Stimulated activated naive CD8-positive, alpha-beta T cell treated with anti-CD3 and anti-CD28 coated beads, Interleukin-15, Interleukin-2, amounts not matched to agents 100 ng/mL and 50 ng/mL, for 24 hours (primary cell): ENCODE data around the gene ATG4B.
"Not testable (repeated sequence)": the region's sequence is repeated elsewhere in the genome, so short reads cannot be mapped to it uniquely, and the experiment has no call there.

Experiments used
- H3K27ac Mint-ChIP-seq: one replicate; pipeline ENCODE4 v1.8.0; 2021; ENCODE audit warnings: mild to moderate bottlenecking, mixed read lengths
- H3K27me3 Mint-ChIP-seq: one replicate; pipeline ENCODE4 v1.8.0; 2021; ENCODE audit warnings: mixed read lengths
- H3K36me3 Mint-ChIP-seq: one replicate; pipeline ENCODE4 v1.8.0; 2021; ENCODE audit warnings: low read depth, mixed read lengths
- H3K4me1 Mint-ChIP-seq: one replicate; pipeline ENCODE4 v1.8.0; 2021; ENCODE audit warnings: low read depth, mixed read lengths
- H3K4me3 Mint-ChIP-seq: one replicate; pipeline ENCODE4 v1.8.0; 2021; ENCODE audit warnings: mild to moderate bottlenecking, mixed read lengths
- H3K9me3 Mint-ChIP-seq: one replicate; pipeline ENCODE4 v1.8.0; 2021; ENCODE audit warnings: mixed read lengths

Gene ATG4B

DNA sequence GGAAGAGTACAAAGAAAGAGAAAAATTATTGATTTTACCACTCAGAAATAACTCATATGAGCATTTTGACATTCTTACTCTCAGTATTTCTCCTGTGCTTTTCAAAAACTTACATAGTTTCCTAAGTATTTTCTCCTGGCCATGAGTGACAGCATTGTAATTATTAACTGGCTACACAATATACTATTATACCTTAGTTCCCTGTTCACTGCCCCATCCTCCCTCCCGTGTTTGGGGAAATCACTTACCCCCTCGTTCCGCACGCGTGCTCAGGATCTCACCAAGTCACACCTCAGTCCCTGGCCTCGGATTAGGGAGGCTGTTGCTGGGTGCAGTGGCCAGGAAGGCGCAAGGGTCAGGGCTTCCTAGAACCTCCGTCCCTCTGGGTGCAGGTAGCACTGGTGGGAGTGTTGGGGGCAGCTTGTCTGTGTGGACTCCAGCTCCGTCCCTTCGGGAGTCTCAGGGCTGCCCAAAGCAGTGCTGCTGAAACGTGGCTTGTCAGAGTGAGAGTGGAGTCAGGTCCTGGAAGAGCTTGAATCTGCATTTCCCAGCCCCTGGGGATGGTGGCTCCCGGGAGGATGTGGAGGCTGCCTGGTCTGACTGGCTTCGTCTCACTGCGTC, 23.2 kb downstream of the ATG4B start:
- peaks cover 11% of the 10 kb centered on the region for H3K4me1 Mint-ChIP-seq
- H3K36me3 Mint-ChIP-seq, result peaks cover 49% of the 10 kb centered on the region

DNA sequence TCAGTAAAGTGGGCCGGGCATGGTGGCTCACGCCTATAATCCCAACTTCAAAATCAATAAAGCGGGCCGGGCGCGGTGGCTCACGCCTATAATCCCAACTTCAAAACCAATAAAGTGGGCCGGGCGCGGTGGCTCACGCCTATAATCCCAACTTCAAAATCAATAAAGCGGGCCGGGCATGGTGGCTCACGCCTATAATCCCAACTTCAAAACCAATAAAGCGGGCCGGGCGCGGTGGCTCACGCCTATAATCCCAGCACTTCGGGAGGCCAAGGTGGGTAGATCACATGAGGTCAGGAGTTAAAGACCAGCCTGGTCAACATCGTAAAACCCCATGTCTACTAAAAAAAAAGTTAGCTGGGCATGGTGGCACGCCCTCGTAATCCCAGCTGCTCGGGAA, 25.2 kb downstream of the ATG4B start:
- H3K27me3 Mint-ChIP-seq, H3K4me3 Mint-ChIP-seq, H3K9me3 Mint-ChIP-seq, H3K27ac Mint-ChIP-seq: not testable (repeated sequence)
- Mint-ChIP-seq H3K4me1 (peaks cover 13% of the 10 kb centered on the region), H3K36me3 (peaks cover 44% of the 10 kb centered on the region)

More for the DNA sequence above, 23.2 kb downstream of the ATG4B start:
- no peak overlapping the region for H3K4me3 Mint-ChIP-seq
- no peaks in the 10 kb centered on the region for H3K9me3 Mint-ChIP-seq
- H3K27ac Mint-ChIP-seq, result no peak overlapping the region
- H3K27me3 Mint-ChIP-seq, result no peaks in the 10 kb centered on the region

DNA sequence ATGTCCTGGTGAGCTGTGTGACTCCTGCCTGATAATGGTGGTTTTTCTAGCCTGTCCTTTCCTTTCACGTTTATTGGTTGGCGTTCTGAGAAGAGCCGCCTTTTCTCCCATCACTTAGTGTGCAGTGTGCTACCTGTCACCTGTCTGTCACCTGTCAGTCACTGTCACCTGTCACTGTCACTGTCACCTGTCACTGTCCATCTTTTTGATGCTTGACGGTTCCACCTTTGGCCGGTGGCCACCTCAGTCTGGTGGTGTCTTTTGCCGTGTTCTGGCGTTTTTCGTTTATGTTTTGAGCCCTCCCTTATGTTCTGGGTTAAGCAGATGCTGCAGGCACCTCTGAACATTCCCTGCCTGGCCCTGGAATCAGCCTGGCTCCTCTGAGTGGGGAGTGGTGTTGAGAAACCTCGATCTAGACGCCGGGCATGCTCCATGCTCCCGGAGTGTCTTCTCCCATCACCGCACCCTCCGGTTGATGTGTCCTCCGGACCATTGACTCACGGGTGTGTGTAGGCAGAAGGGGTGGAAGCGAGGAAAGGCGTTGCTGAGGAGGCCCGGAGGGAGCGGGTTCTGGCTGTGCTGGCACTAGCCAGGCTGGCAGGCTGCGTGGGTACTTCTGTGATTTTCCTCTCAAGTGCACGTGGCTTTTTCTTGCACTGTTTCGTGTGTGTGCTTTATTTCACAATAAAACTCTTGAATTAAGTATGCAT, 28.4 kb downstream of the ATG4B start:
- no peaks in the 10 kb centered on the region for H3K27me3 Mint-ChIP-seq
- H3K27ac Mint-ChIP-seq, result no peak overlapping the region
- H3K4me3 Mint-ChIP-seq, result no peak overlapping the region
- peaks cover 32% of the 10 kb centered on the region for H3K36me3 Mint-ChIP-seq
- no peaks in the 10 kb centered on the region for H3K9me3 Mint-ChIP-seq
- peaks cover 13% of the 10 kb centered on the region for H3K4me1 Mint-ChIP-seq

DNA sequence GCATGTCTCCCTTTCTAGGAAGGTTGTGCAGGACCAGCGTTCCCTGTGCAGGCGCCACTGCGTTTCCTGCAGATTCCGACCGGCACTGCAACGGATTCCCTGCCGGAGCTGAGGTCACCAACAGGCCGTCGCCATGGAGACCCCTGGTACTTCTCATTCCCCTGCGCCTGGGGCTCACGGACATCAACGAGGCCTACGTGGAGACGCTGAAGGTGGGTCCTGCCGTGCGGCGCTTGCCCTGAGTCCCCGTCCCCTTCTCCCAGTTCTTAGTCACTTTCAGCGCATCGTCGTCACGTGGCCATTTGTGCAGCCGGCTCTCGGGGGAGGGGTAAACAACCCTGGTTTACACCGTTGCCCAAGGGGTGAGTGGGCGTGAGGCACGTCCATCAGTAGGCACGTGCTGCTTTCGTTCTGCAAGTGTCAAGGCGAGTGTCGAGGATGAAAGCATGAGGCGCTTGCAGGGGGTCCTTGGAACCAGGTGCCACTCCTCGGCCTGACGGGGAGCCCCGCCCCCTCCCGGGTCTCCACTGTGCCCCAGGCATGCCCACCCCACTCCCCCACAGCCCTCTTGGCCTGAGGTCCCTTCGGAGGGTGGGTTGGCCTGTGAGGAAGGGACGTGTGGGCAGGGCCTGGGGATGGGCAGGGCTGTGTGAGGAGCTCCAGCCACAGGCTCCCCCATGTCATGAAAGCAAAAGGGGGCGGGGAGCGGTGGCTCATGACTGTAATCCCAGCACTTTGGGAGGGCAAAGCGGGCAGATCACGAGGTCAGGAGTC, 29.3 kb downstream of the ATG4B start:
- Mint-ChIP-seq H3K27me3 (no peaks in the 10 kb centered on the region), H3K27ac (no peak overlapping the region), H3K36me3 (peaks cover 29% of the 10 kb centered on the region), H3K4me3 (no peak overlapping the region), H3K4me1 (peaks cover 13% of the 10 kb centered on the region), H3K9me3 (no peaks in the 10 kb centered on the region)

DNA sequence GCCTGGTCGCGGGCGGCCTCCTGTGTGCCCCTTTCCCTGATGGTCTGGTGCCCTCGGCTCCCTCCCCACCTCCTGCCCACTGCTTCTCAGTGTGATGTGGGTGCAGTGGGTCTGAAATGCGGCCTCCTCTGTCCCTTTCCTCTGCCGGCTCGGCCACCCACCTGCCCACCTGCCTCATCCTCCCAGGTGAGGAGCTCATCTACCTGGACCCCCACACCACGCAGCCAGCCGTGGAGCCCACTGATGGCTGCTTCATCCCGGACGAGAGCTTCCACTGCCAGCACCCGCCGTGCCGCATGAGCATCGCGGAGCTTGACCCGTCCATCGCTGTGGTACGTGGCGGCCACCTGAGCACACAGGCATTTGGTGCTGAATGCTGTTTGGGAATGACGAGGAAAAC, 30.9 kb downstream of the ATG4B start:
- Mint-ChIP-seq H3K36me3 (peaks cover 24% of the 10 kb centered on the region), H3K27ac (no peak overlapping the region), H3K4me3 (no peak overlapping the region), H3K27me3 (no peaks in the 10 kb centered on the region), H3K9me3 (no peaks in the 10 kb centered on the region), H3K4me1 (peaks cover 16% of the 10 kb centered on the region)

DNA sequence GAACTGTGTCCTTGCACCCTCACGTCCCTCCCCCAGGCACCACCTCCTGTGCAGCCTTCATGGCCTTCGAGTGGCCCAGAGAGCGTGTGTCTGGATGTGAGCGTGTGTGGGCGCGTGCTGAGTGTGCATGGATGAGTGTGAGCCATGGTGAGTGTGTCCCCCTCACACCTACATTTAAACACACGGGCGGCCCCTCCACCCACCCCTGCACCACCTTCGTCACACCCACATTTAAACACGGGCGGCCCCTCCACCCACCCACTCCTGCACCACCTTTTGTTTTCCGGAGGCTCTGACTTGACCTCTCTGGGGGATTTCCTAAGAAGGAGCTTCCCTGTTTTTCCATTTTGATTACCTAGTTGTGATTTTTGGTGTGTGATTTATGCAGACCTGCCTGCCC, 31.3 kb downstream of the ATG4B start:
- H3K27me3 Mint-ChIP-seq, result no peaks in the 10 kb centered on the region
- H3K9me3 Mint-ChIP-seq, result no peaks in the 10 kb centered on the region
- H3K36me3 Mint-ChIP-seq, result peaks cover 22% of the 10 kb centered on the region
- H3K4me3 Mint-ChIP-seq, result no peak overlapping the region
- H3K27ac Mint-ChIP-seq, result no peak overlapping the region
- H3K4me1 Mint-ChIP-seq, result peaks cover 19% of the 10 kb centered on the region

DNA sequence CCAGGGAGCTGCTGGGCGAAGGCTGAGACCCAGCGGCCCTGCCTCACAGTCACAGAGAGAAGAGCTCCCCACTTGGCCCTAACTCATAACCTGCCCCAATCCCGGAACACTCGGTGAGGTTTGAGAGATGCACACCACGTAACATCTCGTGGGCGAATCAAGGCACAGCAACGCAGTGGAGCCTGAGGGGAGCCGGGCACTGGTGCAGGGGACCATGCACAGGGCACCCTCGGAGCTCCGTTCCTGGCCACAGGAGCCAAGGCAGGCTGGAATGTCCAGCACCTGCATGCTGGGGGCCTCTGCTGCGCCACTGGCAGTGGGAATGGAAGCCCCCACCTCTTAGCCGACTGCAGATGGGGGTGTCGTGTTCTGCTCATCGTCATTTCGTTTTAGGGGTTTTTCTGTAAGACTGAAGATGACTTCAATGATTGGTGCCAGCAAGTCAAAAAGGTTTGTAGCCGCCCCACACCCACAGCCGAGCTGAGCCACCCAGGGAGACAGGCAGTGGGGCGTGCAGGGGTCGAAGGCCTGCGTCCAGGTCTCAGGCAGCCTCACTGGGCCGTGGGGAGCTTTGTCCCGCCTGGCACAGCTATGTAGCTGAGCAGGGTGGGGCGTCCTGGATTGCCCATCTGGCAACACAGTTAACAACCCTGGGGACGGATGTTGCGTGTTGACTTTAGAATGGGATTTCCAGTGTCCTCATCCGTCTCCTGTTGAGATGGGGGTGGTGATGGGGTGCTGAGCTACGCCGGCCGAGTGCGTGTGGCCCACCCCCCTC, 33.0 kb downstream of the ATG4B start:
- Mint-ChIP-seq H3K4me3 (no peak overlapping the region), H3K4me1 (peaks cover 10% of the 10 kb centered on the region), H3K36me3 (peaks cover 27% of the 10 kb centered on the region), H3K27me3 (no peaks in the 10 kb centered on the region), H3K9me3 (no peaks in the 10 kb centered on the region), H3K27ac (no peak overlapping the region)

DNA sequence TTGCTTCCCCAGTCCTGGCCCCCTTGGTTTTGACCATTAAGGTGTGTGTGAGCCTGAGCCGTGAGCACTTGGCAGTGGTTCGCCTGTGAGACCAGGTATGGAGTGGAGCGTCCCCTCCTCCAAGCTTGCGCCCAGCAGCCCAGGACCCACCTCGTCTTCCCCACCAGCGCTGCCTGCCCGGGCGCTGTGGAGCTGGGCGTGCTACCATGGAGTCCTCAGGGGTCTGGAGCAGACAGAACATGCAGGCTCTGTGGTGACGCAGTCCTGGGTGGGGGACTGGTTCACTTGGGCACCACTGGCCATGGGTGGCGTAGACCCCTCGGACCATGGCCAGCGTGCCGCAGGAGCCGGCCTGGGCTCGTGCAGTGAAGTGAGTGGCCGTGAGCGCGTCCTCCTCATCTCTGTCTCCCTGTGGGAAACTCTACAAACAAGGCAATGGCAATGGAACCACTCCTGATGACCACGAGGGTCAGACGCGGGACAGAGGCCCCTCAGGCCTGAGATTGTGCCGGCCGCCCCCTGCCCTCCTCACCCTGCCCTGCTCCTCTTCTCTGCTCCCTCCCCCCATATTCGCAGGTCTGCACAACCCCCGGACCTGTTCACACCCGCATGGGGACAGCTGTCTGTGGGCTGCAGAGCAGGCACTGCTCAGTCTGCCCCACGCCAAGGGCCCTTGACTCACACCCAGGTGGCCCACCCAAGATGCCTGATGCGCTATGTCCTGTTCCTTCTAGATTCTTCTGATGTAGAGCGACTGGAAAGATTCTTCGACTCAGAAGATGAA, 34.2 kb downstream of the ATG4B start:
- no peaks in the 10 kb centered on the region for H3K9me3 Mint-ChIP-seq
- no peak overlapping the region for H3K4me3 Mint-ChIP-seq
- peaks cover 23% of the 10 kb centered on the region for H3K36me3 Mint-ChIP-seq
- H3K4me1 Mint-ChIP-seq, result peaks cover 6% of the 10 kb centered on the region
- H3K27ac Mint-ChIP-seq, result no peak overlapping the region
- no peaks in the 10 kb centered on the region for H3K27me3 Mint-ChIP-seq

DNA sequence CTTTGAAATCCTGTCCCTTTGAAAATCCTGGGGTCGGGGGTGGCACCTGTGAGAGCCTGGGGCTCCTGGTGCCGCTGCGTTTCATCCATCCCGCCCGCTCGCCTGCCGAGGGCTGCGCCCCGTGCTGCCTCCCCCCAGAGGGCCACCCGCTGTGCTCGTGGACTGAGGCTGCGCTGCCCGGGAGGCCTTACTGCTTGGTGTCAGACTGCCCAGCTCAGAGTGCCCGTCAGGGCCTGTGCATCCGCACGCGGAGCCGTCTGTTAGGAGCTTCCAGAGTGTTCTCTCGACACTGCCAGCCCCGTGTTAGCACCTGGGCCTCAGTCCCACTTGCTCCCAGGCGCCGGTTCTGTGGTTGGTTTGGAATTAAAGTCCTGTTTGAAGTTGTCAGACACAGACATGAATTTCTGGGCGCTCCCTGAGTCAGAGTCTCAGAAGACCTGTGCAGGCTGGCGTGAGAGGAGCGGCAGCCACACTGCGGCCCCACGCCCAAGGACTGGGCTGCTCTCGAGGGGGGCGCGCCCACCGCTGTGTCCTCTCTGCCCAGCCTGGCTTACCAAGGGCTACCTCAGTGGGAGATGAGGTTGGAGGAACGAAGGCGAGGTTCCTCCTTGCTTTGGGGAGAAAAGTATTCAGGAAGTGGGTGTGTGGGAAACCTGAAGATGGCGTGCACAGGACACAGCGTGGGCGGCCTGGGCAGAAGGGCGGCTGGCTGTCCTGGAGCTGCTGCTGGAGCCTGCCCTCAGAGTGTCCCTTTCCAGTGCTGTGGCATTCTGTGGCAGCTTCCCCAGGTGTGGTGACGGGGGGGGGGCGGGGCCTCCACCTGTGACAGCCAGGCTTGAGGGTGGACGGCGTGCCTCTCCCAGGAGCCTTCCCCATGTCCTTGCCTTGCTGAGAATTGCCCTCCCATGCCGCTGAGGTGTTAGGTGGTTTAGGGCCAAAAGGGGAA, 35.0 kb downstream of the ATG4B start:
- H3K4me1 Mint-ChIP-seq, result peaks cover 6% of the 10 kb centered on the region
- H3K9me3 Mint-ChIP-seq, result no peaks in the 10 kb centered on the region
- peaks cover 29% of the 10 kb centered on the region for H3K36me3 Mint-ChIP-seq
- H3K4me3 Mint-ChIP-seq, result no peak overlapping the region
- H3K27me3 Mint-ChIP-seq, result no peaks in the 10 kb centered on the region
- H3K27ac Mint-ChIP-seq, result no peak overlapping the region

DNA sequence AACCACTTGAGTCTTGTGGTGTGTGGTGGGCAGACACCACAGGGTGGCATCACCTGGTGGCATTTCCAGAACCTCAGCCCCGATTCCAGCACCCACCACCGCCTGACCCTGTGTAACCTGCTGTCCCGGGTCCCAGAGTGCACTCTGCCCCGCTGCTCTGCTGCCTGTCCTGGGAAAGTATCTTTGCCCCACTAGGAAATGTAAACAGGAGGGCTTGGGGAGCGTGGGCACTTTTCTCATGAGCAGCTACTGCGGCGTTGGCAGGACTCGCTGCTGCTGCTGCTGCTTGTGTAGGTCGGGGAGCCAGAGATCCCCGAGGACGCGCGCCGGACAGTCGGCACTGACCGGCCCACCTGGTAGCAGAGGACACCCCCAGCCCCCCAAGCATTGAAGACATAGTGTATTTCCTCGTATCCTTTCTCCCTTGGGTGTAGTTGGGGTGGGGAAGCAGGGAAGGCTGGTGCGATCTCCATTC, 35.7 kb downstream of the ATG4B start:
- peaks cover 33% of the 10 kb centered on the region for H3K36me3 Mint-ChIP-seq
- no peak overlapping the region for H3K27ac Mint-ChIP-seq

DNA sequence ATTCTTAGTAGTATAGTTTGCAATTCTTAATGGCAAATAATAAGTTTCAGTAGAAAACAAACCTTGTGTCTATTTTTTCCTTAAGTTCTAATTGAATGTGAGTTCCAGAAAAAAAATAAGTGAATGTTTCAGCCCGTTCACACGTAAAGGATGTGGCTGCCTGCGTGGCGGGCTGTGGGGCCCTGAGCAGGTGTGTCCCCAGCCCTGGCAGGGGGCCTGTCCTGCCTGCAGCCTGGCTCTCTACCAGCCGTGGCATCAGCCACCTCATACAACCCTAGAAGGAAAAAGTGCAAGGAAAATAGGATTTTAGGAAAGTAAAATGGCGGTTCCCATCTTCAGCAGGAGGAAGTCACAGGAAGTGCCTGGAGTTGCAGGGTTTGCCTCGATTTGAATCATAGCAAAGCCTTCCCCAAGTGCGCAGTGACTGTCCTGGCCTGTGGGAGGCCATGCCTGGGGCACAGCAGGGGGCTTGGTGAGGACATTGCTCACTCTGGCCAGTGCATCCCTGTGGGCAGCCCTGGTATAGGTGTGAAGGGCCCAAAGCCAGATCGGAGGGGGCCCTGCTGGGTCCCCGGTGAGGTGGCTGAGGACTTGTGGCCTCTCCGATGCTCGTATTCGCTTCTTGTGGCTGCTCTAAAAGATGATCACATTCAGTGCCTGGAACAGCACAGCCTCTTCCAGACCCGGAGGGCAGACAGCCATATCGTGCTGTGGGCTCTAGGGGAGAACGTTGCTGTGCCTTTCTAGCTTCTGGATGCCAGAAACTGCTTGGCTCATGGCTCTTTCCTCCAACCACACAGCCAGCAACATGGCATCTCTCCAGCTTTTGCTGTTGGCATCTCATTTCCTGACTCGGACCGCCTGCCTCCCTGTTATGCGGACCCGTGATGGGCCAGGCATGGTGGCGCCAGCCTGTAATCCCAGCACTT, 36.6 kb downstream of the ATG4B start:
- Mint-ChIP-seq H3K4me1 (peaks cover 6% of the 10 kb centered on the region), H3K27me3 (no peaks in the 10 kb centered on the region), H3K9me3 (no peaks in the 10 kb centered on the region), H3K27ac (peak overlapping the region; percentile 2), H3K36me3 (peaks cover 31% of the 10 kb centered on the region), H3K4me3 (no peak overlapping the region)

More for the DNA sequence above, 35.7 kb downstream of the ATG4B start:
- no peaks in the 10 kb centered on the region for H3K27me3 Mint-ChIP-seq
- no peaks in the 10 kb centered on the region for H3K9me3 Mint-ChIP-seq
- peaks cover 6% of the 10 kb centered on the region for H3K4me1 Mint-ChIP-seq
- H3K4me3 Mint-ChIP-seq, result no peak overlapping the region

DNA sequence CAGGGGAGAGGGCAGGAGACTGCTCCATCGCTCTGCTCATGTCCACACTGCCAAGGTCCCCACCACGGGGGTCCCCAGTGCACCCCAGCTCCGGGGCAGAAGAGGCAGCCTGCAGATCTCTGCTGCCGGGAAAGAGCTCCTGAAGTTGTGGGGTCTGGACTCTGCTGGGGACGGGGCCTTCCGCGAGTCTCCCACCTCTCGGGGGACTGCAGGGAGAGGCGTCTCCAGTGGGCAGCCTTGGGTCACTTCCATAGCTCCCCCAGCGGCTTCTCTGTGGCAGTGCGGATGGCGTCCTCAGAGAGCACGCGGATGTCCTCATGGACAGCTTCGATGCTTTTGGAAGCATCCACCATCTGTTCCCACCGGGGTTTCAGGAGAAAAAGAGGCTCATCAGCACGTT, 38.4 kb downstream of the ATG4B start:
- peaks cover 9% of the 10 kb centered on the region for H3K4me1 Mint-ChIP-seq
- no peak overlapping the region for H3K27ac Mint-ChIP-seq
- no peak overlapping the region for H3K4me3 Mint-ChIP-seq
- H3K36me3 Mint-ChIP-seq, result peaks cover 42% of the 10 kb centered on the region
- no peaks in the 10 kb centered on the region for H3K27me3 Mint-ChIP-seq
- no peaks in the 10 kb centered on the region for H3K9me3 Mint-ChIP-seq
